GM12873 (cell line): Measurements from ENCODE around the gene FRMD8.

Experiments
- CTCF ChIP-seq: IDR thresholded peaks from 2 replicates; pipeline ENCODE4 v1.5.1; 2012; ENCODE audit warnings: low read depth, mild to moderate bottlenecking, moderate library complexity, low read length, control low read depth; ENCODE audit not compliant: insufficient read depth; ENCODE audit errors: missing control alignments

The FRMD8 gene

GRCh38 chr11:65382033-65382803, 4.2 kb upstream of the FRMD8 start, which contains the start of gene SLC25A45:
SLC25A45 (minus strand) TSS chr11:65382646; CDS start chr11:65381951, 695 bp downstream.
- peak; percentile 76 for TF ChIP-seq CTCF

DNA sequence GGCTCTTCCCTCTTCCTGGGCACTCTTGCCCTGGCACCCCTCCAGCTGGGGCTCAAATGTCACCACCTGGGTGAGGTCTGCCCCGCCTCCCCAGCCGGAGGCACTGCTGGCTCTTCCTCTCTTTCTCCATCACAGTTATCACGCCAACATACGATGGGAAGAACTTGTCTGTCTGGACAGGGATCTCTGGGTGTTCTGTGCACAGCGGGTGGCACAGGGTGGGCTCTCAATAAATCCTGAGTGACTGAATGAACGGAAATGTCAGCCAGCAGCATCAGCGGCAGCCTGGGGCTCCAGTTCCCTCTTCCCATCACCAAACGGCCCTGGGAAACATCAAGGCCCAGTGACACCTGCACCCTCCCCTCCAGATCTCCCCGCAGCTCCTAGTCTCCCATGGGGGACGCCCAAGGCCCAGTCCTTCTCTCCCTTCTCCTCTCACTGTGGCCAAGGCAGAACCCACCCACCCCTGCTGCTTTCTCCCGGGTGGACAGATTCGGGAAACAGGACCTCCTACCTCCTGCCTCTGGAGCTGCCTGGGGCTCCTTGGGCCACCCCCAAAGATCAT, 3.6 kb upstream of the FRMD8 start:
- no peak for TF ChIP-seq CTCF

GRCh38 chr11:65383778-65384177, 2.7 kb upstream of the FRMD8 start:
- no peak for TF ChIP-seq CTCF

DNA sequence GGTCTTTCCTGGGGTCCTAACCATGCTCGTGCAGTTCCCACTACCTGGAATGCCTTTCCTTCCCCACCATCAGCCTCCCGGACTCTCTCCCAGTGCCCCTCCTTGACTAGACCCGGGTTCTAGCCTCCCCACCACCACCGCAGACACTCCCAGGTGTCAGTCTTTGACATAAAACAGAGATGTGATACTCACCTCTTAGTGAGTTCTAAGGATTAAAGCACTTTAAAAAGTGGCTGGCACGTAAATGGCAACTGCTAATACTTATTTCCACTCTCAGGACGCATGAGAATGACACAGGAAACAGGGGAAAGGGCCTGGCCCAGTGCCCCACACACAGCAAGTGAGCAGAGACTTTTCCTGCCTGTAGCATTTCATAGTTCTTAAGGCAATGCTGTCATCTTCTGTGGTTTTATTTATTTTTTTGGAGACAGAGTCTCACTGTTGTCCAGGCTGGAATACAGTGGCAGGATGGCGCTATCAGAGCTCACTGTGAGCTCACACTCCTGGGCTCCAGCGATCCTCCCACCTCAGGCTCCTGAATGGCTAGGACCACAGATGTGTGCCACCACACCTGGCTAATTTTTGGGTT, 2.0 kb upstream of the FRMD8 start:
- TF ChIP-seq CTCF, result no peak

- no peak for TF ChIP-seq CTCF
Measured at GRCh38 chr11:65388731-65389130, 2.3 kb downstream of the FRMD8 start.

DNA sequence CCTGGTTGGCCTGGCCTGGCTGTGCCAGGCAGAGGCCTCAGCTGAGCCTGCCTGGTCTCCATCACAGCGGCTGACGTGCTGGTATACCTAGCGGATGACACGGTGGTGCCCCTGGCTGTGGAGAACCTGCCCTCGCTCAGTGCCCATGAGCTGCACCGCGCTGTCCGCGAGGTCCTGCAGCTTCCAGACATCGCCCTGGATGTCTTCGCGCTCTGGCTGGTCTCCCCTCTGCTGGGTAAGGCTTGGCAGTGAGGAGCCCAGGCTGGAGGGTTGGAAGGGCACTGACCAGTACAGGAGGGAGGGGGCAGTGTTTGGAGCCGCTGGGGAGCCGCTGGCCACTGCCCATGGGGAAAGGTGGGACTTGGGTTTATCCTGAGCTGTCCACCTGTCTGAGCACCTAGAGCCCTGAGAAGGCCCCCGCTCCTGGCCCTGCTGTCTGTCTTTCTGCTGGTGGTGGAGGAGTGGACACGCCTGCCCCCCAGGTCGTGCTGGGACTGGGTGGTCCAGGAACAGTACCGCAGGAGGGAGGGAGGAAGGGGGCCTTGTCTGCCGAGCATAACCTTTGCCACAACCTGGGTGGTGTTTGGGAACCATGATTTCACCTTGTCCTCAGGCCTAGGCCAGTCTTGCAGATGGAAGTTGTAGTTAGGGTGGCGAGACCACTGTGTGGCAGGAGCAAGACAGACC, 3.0 kb downstream of the FRMD8 start:
- no peak for TF ChIP-seq CTCF

DNA sequence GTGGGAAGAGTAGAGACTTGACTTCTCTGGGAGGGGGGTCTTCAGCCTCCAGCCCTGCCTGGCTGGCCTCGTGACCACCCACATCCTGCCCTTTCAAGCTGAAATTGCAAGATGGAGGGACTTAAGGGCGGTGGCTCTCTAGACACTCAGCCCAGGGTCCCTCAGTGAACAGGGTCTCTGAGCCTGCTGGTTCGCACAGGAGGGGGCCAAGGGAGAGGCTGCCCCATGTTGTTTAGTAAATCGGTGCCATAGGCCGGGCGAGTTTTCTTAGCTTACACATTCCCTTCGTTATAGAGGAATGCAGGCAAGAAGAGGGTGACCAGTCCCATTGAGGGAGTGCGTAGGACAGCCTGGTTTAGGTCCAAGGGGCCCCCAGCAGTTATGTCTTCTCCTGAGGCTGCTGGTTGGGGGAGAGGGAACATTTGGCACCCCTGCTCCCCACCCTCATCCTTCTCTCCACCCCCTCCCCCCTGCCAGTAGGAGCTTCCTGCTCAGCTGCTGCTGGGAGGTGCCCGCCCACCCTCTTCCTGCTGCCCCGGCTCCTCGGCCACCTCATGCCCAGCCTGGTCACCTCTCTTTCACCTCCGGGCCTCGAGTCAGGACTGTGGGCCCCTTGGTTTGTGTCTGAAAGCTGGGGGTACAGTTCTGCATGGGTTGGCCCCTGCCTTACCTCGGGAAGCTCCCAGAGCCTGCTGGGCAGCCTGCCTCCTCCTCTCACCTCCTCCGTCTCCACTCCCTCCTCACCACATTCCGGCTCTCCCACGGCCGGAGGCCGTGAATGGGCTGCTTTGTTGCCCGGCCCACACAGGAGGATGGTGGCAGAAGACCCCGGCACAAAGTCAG, 3.9 kb downstream of the FRMD8 start:
- TF ChIP-seq CTCF, result no peak
